Uterus (tissue), 4 donors: ENCODE data around the gene USP46. TPM values are rescaled to one million over a fixed set of nuclear protein-coding genes. Genes with fewer than 3 reads are reported as not detected.

ENCODE experiments used
- DNase-seq, 2 donors: peaks; one replicate each; pipeline ENCODE4 v3.0.0-alpha.2; 2019 to 2020
- H3K27ac ChIP-seq, 2 donors: fragments of 200-600 bp; sonication (generic); 1 replicate in 1 of 2; 2 replicates in 1 of 2; pipeline ENCODE4 v1.5.1; 2016 to 2018
- H3K27me3 ChIP-seq, 2 donors: fragments of 200-600 bp; sonication (generic); one replicate each; pipeline ENCODE4 v1.5.1; 2018 to 2019; ENCODE audit warnings: control low read depth in 1 of 2
- H3K36me3 ChIP-seq, 2 donors: fragments of 200-600 bp; sonication (generic); one replicate each; pipeline ENCODE4 v1.5.1; 2019; ENCODE audit warnings: control low read depth in 1 of 2
- H3K4me1 ChIP-seq, 2 donors: fragments of 200-600 bp; sonication (generic); one replicate each; pipeline ENCODE4 v1.5.1; 2018 to 2019; ENCODE audit warnings: control low read depth in 1 of 2
- H3K4me3 ChIP-seq, 2 donors: fragments of 200-600 bp; sonication (generic); 1 replicate in 1 of 2; 2 replicates in 1 of 2; pipeline ENCODE4 v1.5.1; 2018 to 2019; ENCODE audit warnings: mild to moderate bottlenecking in 1 of 2
- H3K9me3 ChIP-seq, 2 donors: fragments of 200-600 bp; sonication (generic); one replicate each; pipeline ENCODE4 v1.5.1; 2019; ENCODE audit warnings: control low read depth in 1 of 2
- CTCF ChIP-seq, 4 experiments: fragments of 200-600 bp in 2 of 4; fragments of 450-650 bp in 2 of 4; sonication (generic) in 2 of 4; IDR thresholded peaks; one replicate each; pipeline ENCODE4 v1.5.1; 2016 to 2019; ENCODE audit warnings: antibody characterized with exemption in 4 of 4, mild to moderate bottlenecking in 2 of 4, moderate library complexity in 1 of 4
- POLR2A ChIP-seq, 2 donors: fragments of 450-650 bp; IDR thresholded peaks; one replicate each; pipeline ENCODE4 v1.6.1; 2016; ENCODE audit warnings: antibody characterized with exemption in 2 of 2, mild to moderate bottlenecking in 1 of 2, moderate library complexity in 1 of 2
- intact Hi-C: fragments of 100-400 bp; cut with DNase I; formaldehyde crosslinking; loops from one replicate; pipeline ENCODE4 v1.15.1; 2023; ENCODE audit warnings: low total_unique reads
- total RNA-seq, 4 donors: library from RNA; depleted of rRNA in 3 of 4; stranded (reverse); fragments of >200 nt in 3 of 4; gene quantifications; one replicate each; pipeline versions ENCODE4 v1.1.0 to v1.2.4, GENCODE V29; 2014 to 2023
- donor health status: DM: yes; HTN: yes; CAD: no.

Gene USP46
- total RNA-seq, 4 donors from 2014 or later: 0.51 to 33.5 (median 16.5) TPM

GRCh38 chr4:52574036-52574435 lies 85.1 kb downstream of the USP46 start:
- Histone ChIP-seq H3K9me3 (no peaks in the 10 kb centered on the region), H3K36me3 (no peaks in the 10 kb centered on the region), H3K27ac (no peak overlapping the region), H3K4me3 (no peak overlapping the region), H3K4me1 (no peaks in the 10 kb centered on the region), H3K27me3 (no peaks in the 10 kb centered on the region)
- TF ChIP-seq POLR2A (IDR thresholded peaks at IDR 0.05): no peak
- no peak for TF ChIP-seq CTCF (IDR thresholded peaks at IDR 0.05)
- no peak for DNase-seq
- intact Hi-C loops: no loop called here

DNA sequence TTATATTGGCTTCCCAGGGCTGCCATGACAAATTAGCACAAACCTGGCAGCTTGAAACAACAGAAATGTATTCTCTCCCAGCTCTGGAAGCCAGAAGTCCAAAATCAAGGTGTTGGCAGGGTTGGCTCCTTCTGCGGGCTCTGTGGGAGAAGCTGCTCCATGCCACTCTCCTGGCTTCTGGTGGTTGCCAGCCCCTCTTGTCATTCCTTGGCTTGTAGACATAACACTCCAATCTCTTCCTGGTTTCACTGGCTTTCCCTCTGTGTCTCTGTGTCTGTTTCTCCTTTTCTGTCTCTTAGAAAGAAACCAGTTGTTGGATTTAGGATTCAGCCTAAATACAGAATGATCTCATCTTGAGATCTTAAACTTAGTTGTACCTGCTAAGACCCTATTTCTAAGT lies 85.5 kb downstream of the USP46 start:
- no peak for DNase-seq
- Histone ChIP-seq H3K9me3 (no peaks in the 10 kb centered on the region), H3K36me3 (no peaks in the 10 kb centered on the region), H3K27me3 (no peaks in the 10 kb centered on the region), H3K27ac (no peak overlapping the region), H3K4me1 (no peaks in the 10 kb centered on the region), H3K4me3 (no peak overlapping the region)
- intact Hi-C loops: no loop called here
- no peak for TF ChIP-seq CTCF (IDR thresholded peaks at IDR 0.05)
- TF ChIP-seq POLR2A (IDR thresholded peaks at IDR 0.05): no peak

- H3K4me1 ChIP-seq: no peaks in the 10 kb centered on the region
- TF ChIP-seq CTCF (IDR thresholded peaks at IDR 0.05) (no peak), POLR2A (IDR thresholded peaks at IDR 0.05) (no peak)
- intact Hi-C loops: no loop called here
- no peak overlapping the region for H3K4me3 ChIP-seq
- H3K27me3 ChIP-seq: no peaks in the 10 kb centered on the region
- no peak for DNase-seq
- H3K9me3 ChIP-seq: no peaks in the 10 kb centered on the region
- no peaks in the 10 kb centered on the region for H3K36me3 ChIP-seq
- H3K27ac ChIP-seq: no peak overlapping the region
These were observed 86.1 kb downstream of the USP46 start for GRCh38 chr4:52572936-52573485.

- intact Hi-C loops: no loop called here
- TF ChIP-seq POLR2A (IDR thresholded peaks at IDR 0.05) (no peak), CTCF (IDR thresholded peaks at IDR 0.05) (no peak)
- Histone ChIP-seq H3K27ac (no peak overlapping the region), H3K27me3 (no peaks in the 10 kb centered on the region), H3K4me1 (no peaks in the 10 kb centered on the region), H3K9me3 (no peaks in the 10 kb centered on the region), H3K36me3 (no peaks in the 10 kb centered on the region), H3K4me3 (no peak overlapping the region)
- no peak for DNase-seq
These were observed 90.8 kb downstream of the USP46 start for GRCh38 chr4:52568351-52568750.

- no peak for TF ChIP-seq CTCF (IDR thresholded peaks at IDR 0.05)
- TF ChIP-seq POLR2A (IDR thresholded peaks at IDR 0.05): no peak
- Histone ChIP-seq H3K9me3 (no peaks in the 10 kb centered on the region), H3K27ac (no peak overlapping the region), H3K36me3 (no peaks in the 10 kb centered on the region), H3K4me3 (no peak overlapping the region), H3K4me1 (no peaks in the 10 kb centered on the region), H3K27me3 (no peaks in the 10 kb centered on the region)
- intact Hi-C loops: no loop called here
- no peak for DNase-seq
These were observed 92.7 kb downstream of the USP46 start for GRCh38 chr4:52566136-52567031.
